MM.1S (cell line): ENCODE data around the gene SORCS2.

Experiments
- DNase-seq: peaks from one replicate; pipeline ENCODE4 v3.0.0-alpha.2; 2015
- H2AFZ ChIP-seq: fragments of 300-600 bp; sonication (generic); 2 replicates; pipeline ENCODE4 v1.6.0; 2016; ENCODE audit warnings: antibody characterized with exemption, low read length
- H3F3A ChIP-seq: fragments of 300-600 bp; sonication (generic); 2 replicates; pipeline ENCODE4 v1.6.1; 2016; ENCODE audit warnings: mild to moderate bottlenecking, antibody characterized with exemption, low read length, moderate library complexity, mixed read lengths; ENCODE audit not compliant: insufficient read depth
- H3K27ac ChIP-seq: fragments of 300-600 bp; sonication (generic); 2 replicates; pipeline ENCODE4 v1.5.1; 2016; ENCODE audit warnings: mild to moderate bottlenecking, low read length
- H3K27me3 ChIP-seq: fragments of 300-600 bp; sonication (generic); replicated peaks from 2 replicates; pipeline ENCODE4 v1.6.0; 2016; ENCODE audit warnings: low read length; ENCODE audit not compliant: insufficient read depth
- H3K36me3 ChIP-seq: fragments of 300-600 bp; sonication (generic); replicated peaks from 2 replicates; pipeline ENCODE4 v1.6.1; 2016; ENCODE audit warnings: mild to moderate bottlenecking, low read length, mixed read lengths; ENCODE audit not compliant: insufficient read depth
- H3K4me1 ChIP-seq: fragments of 300-600 bp; sonication (generic); 2 replicates; pipeline ENCODE4 v1.6.1; 2016; ENCODE audit warnings: low read length, mixed read lengths
- H3K4me2 ChIP-seq: fragments of 300-600 bp; sonication (generic); 2 replicates; pipeline ENCODE4 v1.6.0; 2016; ENCODE audit warnings: low read depth, low read length
- H3K4me3 ChIP-seq: fragments of 300-600 bp; sonication (generic); 2 replicates; pipeline ENCODE4 v1.5.1; 2016; ENCODE audit warnings: low read length, mixed read lengths
- H3K79me2 ChIP-seq: fragments of 300-600 bp; sonication (generic); 2 replicates; pipeline ENCODE4 v1.6.1; 2016; ENCODE audit warnings: mixed run types, low read length, mixed read lengths
- H3K9ac ChIP-seq: fragments of 300-600 bp; sonication (generic); 2 replicates; pipeline ENCODE4 v1.6.1; 2016; ENCODE audit warnings: low read length, mixed read lengths
- H3K9me2 ChIP-seq: fragments of 300-600 bp; sonication (generic); replicated peaks from 2 replicates; pipeline ENCODE4 v1.6.1; 2016; ENCODE audit warnings: mild to moderate bottlenecking, low read length, mixed read lengths; ENCODE audit not compliant: insufficient read depth
- H3K9me3 ChIP-seq: fragments of 300-600 bp; sonication (generic); replicated peaks from 2 replicates; pipeline ENCODE4 v1.6.1; 2016; ENCODE audit warnings: mild to moderate bottlenecking, low read length, mixed read lengths; ENCODE audit not compliant: insufficient read depth
- H4K20me1 ChIP-seq: fragments of 300-600 bp; sonication (generic); 2 replicates; pipeline ENCODE4 v1.6.1; 2016; ENCODE audit warnings: mild to moderate bottlenecking, low read length, moderate library complexity, mixed read lengths; ENCODE audit not compliant: insufficient read depth
- CTCF ChIP-seq: fragments of 300-600 bp; sonication (generic); IDR thresholded peaks from 2 replicates; pipeline ENCODE4 v1.5.1; 2016; ENCODE audit warnings: antibody characterized with exemption, low read length, mixed read lengths
- EZH2 ChIP-seq: fragments of 300-600 bp; sonication (generic); optimal IDR thresholded peaks from 2 replicates; pipeline ENCODE3; 2017; ENCODE audit warnings: low read depth, mild to moderate bottlenecking, antibody characterized with exemption, low read length, mixed read lengths
- EZH2phosphoT487 ChIP-seq: fragments of 300-600 bp; sonication (generic); IDR thresholded peaks from 2 replicates; pipeline ENCODE4 v1.6.1; 2018; ENCODE audit warnings: antibody characterized with exemption, low read length

The SORCS2 gene

GRCh38 chr4:7198440-7199128, 6.2 kb downstream of the SORCS2 start:
- Histone ChIP-seq H3K27ac (no peak overlapping the region), H3K4me1 (no peaks in the 10 kb centered on the region)
- DNase-seq: no peak

GRCh38 chr4:7199129-7199725, 6.9 kb downstream of the SORCS2 start:
- Histone ChIP-seq H3K4me1 (no peaks in the 10 kb centered on the region), H3K9ac (no peak overlapping the region), H3K9me2 (no peaks in the 10 kb centered on the region), H2AFZ (no peak overlapping the region), H3K27me3 (peaks cover 98% of the 10 kb centered on the region), H3K4me2 (no peak overlapping the region), H3K27ac (no peak overlapping the region), H3K36me3 (no peaks in the 10 kb centered on the region), H3K79me2 (no peaks in the 10 kb centered on the region), H3F3A (no peaks in the 10 kb centered on the region), H3K4me3 (no peak overlapping the region), H4K20me1 (no peaks in the 10 kb centered on the region), H3K9me3 (no peaks in the 10 kb centered on the region)
- no peak for DNase-seq
- no peak for TF ChIP-seq EZH2
- no peak for TF ChIP-seq CTCF
- no peak for TF ChIP-seq EZH2phosphoT487

More at GRCh38 chr4:7198440-7199128, 6.2 kb downstream of the SORCS2 start:
- H3K9me3 ChIP-seq: no peaks in the 10 kb centered on the region
- H3K9me2 ChIP-seq: no peaks in the 10 kb centered on the region
- H3K79me2 ChIP-seq: no peaks in the 10 kb centered on the region
- no peak overlapping the region for H3K4me2 ChIP-seq
- H4K20me1 ChIP-seq: no peaks in the 10 kb centered on the region
- TF ChIP-seq CTCF (no peak), EZH2phosphoT487 (no peak), EZH2 (no peak)
- no peak overlapping the region for H3K4me3 ChIP-seq
- H3K27me3 ChIP-seq: peaks cover 95% of the 10 kb centered on the region
- no peak overlapping the region for H3K9ac ChIP-seq
- H2AFZ ChIP-seq: no peak overlapping the region
- H3K36me3 ChIP-seq: no peaks in the 10 kb centered on the region
- no peaks in the 10 kb centered on the region for H3F3A ChIP-seq

- Histone ChIP-seq H3K4me2 (no peak overlapping the region), H3K9me3 (no peaks in the 10 kb centered on the region), H3F3A (no peaks in the 10 kb centered on the region), H3K9ac (no peak overlapping the region), H4K20me1 (no peaks in the 10 kb centered on the region), H3K4me3 (no peak overlapping the region), H3K36me3 (no peaks in the 10 kb centered on the region), H3K27ac (no peak overlapping the region), H3K4me1 (no peaks in the 10 kb centered on the region), H3K9me2 (no peaks in the 10 kb centered on the region), H2AFZ (no peak overlapping the region), H3K27me3 (peaks cover 98% of the 10 kb centered on the region), H3K79me2 (no peaks in the 10 kb centered on the region)
- no peak for DNase-seq
- TF ChIP-seq CTCF (no peak), EZH2phosphoT487 (no peak), EZH2 (no peak)
Measured at GRCh38 chr4:7199771-7200441, 7.6 kb downstream of the SORCS2 start.
